ENCODE data around the gene CTIF.
A peak's percentile ranks its signal among the peaks of the same experiment; 100 is the strongest.

The CTIF gene

GRCh38 chr18:48728204-48728833 lies 189.5 kb downstream of the CTIF start:
- no CpG with 5 or more reads among the region's 6 CpGs for WGBS, 2 donors (ENCODE audit: extremely low coverage in 2 of 2, insufficient read length in 2 of 2, insufficient replicate concordance in 1 of 2)
- no peak overlapping the region for H3K4me2 ChIP-seq (ENCODE audit: insufficient read depth, low read length, poor library complexity, severe bottlenecking)
- no peak for DNase-seq (ENCODE audit: low spot score)
- no peak overlapping the region for H3K9ac ChIP-seq (ENCODE audit: low read depth, low read length, poor library complexity)
- H3K79me1 ChIP-seq (ENCODE audit: low read depth, low read length): no peaks in the 10 kb centered on the region
- H3K4me3 ChIP-seq (ENCODE audit: low read length in 2 of 2): no peak overlapping the region
- H3K23ac ChIP-seq (ENCODE audit: low read depth, low read length, poor library complexity): no peak overlapping the region
- no peak overlapping the region for H3K18ac ChIP-seq (ENCODE audit: low read length)
- H3K36me3 ChIP-seq (replicated peaks in 1 of 2; ENCODE audit: control insufficient read depth in 2 of 2, insufficient read depth in 2 of 2, low read length in 2 of 2): no peaks in the 10 kb centered on the region
- H2AFZ ChIP-seq (ENCODE audit: low read length): no peak overlapping the region
- no peak overlapping the region for H2AK5ac ChIP-seq (ENCODE audit: low read depth, low read length)
- H3K9me3 ChIP-seq (replicated peaks in 1 of 2; ENCODE audit: control insufficient read depth in 2 of 2, insufficient read depth in 1 of 2, low read depth in 1 of 2, low read length in 2 of 2): peaks cover 6 to 9% of the 10 kb centered on the region in 2 donors
- H3K27ac ChIP-seq (replicated peaks; ENCODE audit: low read length): no peak overlapping the region
- H4K8ac ChIP-seq (ENCODE audit: low read depth, low read length): no peak overlapping the region
- no peak overlapping the region for H3K14ac ChIP-seq (ENCODE audit: low read length)
- H2BK5ac ChIP-seq (ENCODE audit: low read length): no peak overlapping the region
- H4K91ac ChIP-seq (ENCODE audit: low read depth, low read length, poor library complexity): no peak overlapping the region
- no peak overlapping the region for H3K4ac ChIP-seq (ENCODE audit: low read length)
- H2BK12ac ChIP-seq (ENCODE audit: low read length): no peak overlapping the region
- peaks cover 3% of the 10 kb centered on the region in 2 donors for H3K4me1 ChIP-seq (ENCODE audit: control insufficient read depth in 2 of 2, insufficient read depth in 1 of 2, low read depth in 1 of 2, low read length in 2 of 2)
- H2BK15ac ChIP-seq (ENCODE audit: low read length): no peak overlapping the region
- H3K27me3 ChIP-seq (ENCODE audit: control insufficient read depth in 3 of 3, insufficient read depth in 3 of 3, low read depth in 1 of 3, low read length in 3 of 3): no peaks in the 10 kb centered on the region
- no peak overlapping the region for H2BK120ac ChIP-seq (ENCODE audit: low read depth, low read length)

DNA sequence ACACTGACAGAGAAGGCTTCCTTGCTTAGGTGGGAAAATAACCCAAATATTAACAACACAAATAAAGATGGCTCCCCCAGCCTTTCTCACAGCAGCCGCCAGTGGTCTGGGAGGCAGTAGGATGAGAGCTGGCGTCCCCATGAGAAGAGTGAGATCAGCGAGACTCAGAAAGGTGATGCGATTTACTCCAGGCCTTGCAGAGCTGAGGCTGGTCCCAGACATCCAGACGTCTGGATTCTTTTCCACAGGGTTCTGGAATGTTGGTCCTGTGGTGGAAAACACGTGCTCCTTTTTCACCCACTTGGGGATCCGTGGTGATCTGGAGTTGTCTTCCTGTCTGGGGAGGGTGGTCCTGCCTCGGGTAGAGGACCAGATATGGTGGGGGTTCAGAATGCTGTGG lies 190.6 kb downstream of the CTIF start:
- Histone ChIP-seq H2AFZ (ENCODE audit: low read length) (no peak overlapping the region), H3K9ac (ENCODE audit: low read depth, low read length, poor library complexity) (no peak overlapping the region), H2AK5ac (ENCODE audit: low read depth, low read length) (no peak overlapping the region), H4K8ac (ENCODE audit: low read depth, low read length) (no peak overlapping the region), H3K79me1 (ENCODE audit: low read depth, low read length) (no peaks in the 10 kb centered on the region), H3K9me3 (replicated peaks in 1 of 2; ENCODE audit: control insufficient read depth in 2 of 2, insufficient read depth in 1 of 2, low read depth in 1 of 2, low read length in 2 of 2) (peaks cover 6 to 9% of the 10 kb centered on the region in 2 donors), H2BK5ac (ENCODE audit: low read length) (no peak overlapping the region), H3K4ac (ENCODE audit: low read length) (no peak overlapping the region), H3K4me2 (ENCODE audit: insufficient read depth, low read length, poor library complexity, severe bottlenecking) (no peak overlapping the region), H3K18ac (ENCODE audit: low read length) (no peak overlapping the region), H3K36me3 (replicated peaks in 1 of 2; ENCODE audit: control insufficient read depth in 2 of 2, insufficient read depth in 2 of 2, low read length in 2 of 2) (no peaks in the 10 kb centered on the region), H3K27ac (replicated peaks; ENCODE audit: low read length) (no peak overlapping the region), H4K91ac (ENCODE audit: low read depth, low read length, poor library complexity) (no peak overlapping the region), H2BK12ac (ENCODE audit: low read length) (no peak overlapping the region), H3K14ac (ENCODE audit: low read length) (no peak overlapping the region), H3K4me1 (ENCODE audit: control insufficient read depth in 2 of 2, insufficient read depth in 1 of 2, low read depth in 1 of 2, low read length in 2 of 2) (peaks cover 8 to 9% of the 10 kb centered on the region in 2 donors), H2BK15ac (ENCODE audit: low read length) (no peak overlapping the region), H3K27me3 (ENCODE audit: control insufficient read depth in 3 of 3, insufficient read depth in 3 of 3, low read depth in 1 of 3, low read length in 3 of 3) (no peaks in the 10 kb centered on the region), H2BK120ac (ENCODE audit: low read depth, low read length) (no peak overlapping the region), H3K23ac (ENCODE audit: low read depth, low read length, poor library complexity) (no peak overlapping the region), H3K4me3 (ENCODE audit: low read length in 2 of 2) (no peak overlapping the region)
- no peak for DNase-seq (ENCODE audit: low spot score)
- no CpG with 5 or more reads among the region's 8 CpGs for WGBS, 2 donors (ENCODE audit: extremely low coverage in 2 of 2, insufficient read length in 2 of 2, insufficient replicate concordance in 1 of 2)

- Histone ChIP-seq H3K27ac (replicated peaks; ENCODE audit: low read length) (no peak overlapping the region), H3K27me3 (ENCODE audit: control insufficient read depth in 3 of 3, insufficient read depth in 3 of 3, low read depth in 1 of 3, low read length in 3 of 3) (no peaks in the 10 kb centered on the region), H3K4me3 (ENCODE audit: low read length in 2 of 2) (no peak overlapping the region), H4K8ac (ENCODE audit: low read depth, low read length) (no peak overlapping the region), H2BK15ac (ENCODE audit: low read length) (no peak overlapping the region), H2AFZ (ENCODE audit: low read length) (no peak overlapping the region), H3K36me3 (replicated peaks in 1 of 2; ENCODE audit: control insufficient read depth in 2 of 2, insufficient read depth in 2 of 2, low read length in 2 of 2) (no peaks in the 10 kb centered on the region), H3K9me3 (replicated peaks in 1 of 2; ENCODE audit: control insufficient read depth in 2 of 2, insufficient read depth in 1 of 2, low read depth in 1 of 2, low read length in 2 of 2) (peaks cover 6 to 9% of the 10 kb centered on the region in 2 donors), H3K4me1 (ENCODE audit: control insufficient read depth in 2 of 2, insufficient read depth in 1 of 2, low read depth in 1 of 2, low read length in 2 of 2) (peaks cover 9 to 12% of the 10 kb centered on the region in 2 donors), H3K79me1 (ENCODE audit: low read depth, low read length) (no peaks in the 10 kb centered on the region), H3K9ac (ENCODE audit: low read depth, low read length, poor library complexity) (no peak overlapping the region), H3K18ac (ENCODE audit: low read length) (peak overlapping the region; percentile 32), H3K4ac (ENCODE audit: low read length) (no peak overlapping the region), H2AK5ac (ENCODE audit: low read depth, low read length) (no peak overlapping the region), H4K91ac (ENCODE audit: low read depth, low read length, poor library complexity) (no peak overlapping the region), H2BK120ac (ENCODE audit: low read depth, low read length) (no peak overlapping the region), H3K23ac (ENCODE audit: low read depth, low read length, poor library complexity) (no peak overlapping the region), H2BK5ac (ENCODE audit: low read length) (no peak overlapping the region), H3K14ac (ENCODE audit: low read length) (peak overlapping the region; percentile 49), H3K4me2 (ENCODE audit: insufficient read depth, low read length, poor library complexity, severe bottlenecking) (no peak overlapping the region), H2BK12ac (ENCODE audit: low read length) (no peak overlapping the region)
- WGBS, 2 donors (ENCODE audit: extremely low coverage in 2 of 2, insufficient read length in 2 of 2, insufficient replicate concordance in 1 of 2): no CpG with 5 or more reads among the region's 12 CpGs
- DNase-seq (ENCODE audit: low spot score): no peak
Observed at GRCh38 chr18:48730010-48730409, 191.2 kb downstream of the CTIF start.

GRCh38 chr18:48732767-48733424 lies 194.1 kb downstream of the CTIF start:
- H2AK5ac ChIP-seq (ENCODE audit: low read depth, low read length): peak overlapping the region; percentile 56
- H3K27ac ChIP-seq (replicated peaks; ENCODE audit: low read length): no peak overlapping the region
- WGBS, 2 donors (ENCODE audit: extremely low coverage in 2 of 2, insufficient read length in 2 of 2, insufficient replicate concordance in 1 of 2): no CpG with 5 or more reads among the region's 11 CpGs

More at GRCh38 chr18:48732767-48733424, 194.1 kb downstream of the CTIF start:
- H3K4me2 ChIP-seq (ENCODE audit: insufficient read depth, low read length, poor library complexity, severe bottlenecking): no peak overlapping the region
- H2BK15ac ChIP-seq (ENCODE audit: low read length): no peak overlapping the region
- peaks cover 9 to 21% of the 10 kb centered on the region in 2 donors for H3K4me1 ChIP-seq (ENCODE audit: control insufficient read depth in 2 of 2, insufficient read depth in 1 of 2, low read depth in 1 of 2, low read length in 2 of 2)
- H2BK5ac ChIP-seq (ENCODE audit: low read length): no peak overlapping the region
- no peak overlapping the region for H2AFZ ChIP-seq (ENCODE audit: low read length)
- no peak overlapping the region for H3K9ac ChIP-seq (ENCODE audit: low read depth, low read length, poor library complexity)
- H3K9me3 ChIP-seq (replicated peaks in 1 of 2; ENCODE audit: control insufficient read depth in 2 of 2, insufficient read depth in 1 of 2, low read depth in 1 of 2, low read length in 2 of 2): no peaks in the 10 kb centered on the region
- no peak for DNase-seq (ENCODE audit: low spot score)
- H3K4me3 ChIP-seq (ENCODE audit: low read length in 2 of 2): no peak overlapping the region
- no peak overlapping the region for H3K23ac ChIP-seq (ENCODE audit: low read depth, low read length, poor library complexity)
- no peak overlapping the region for H2BK12ac ChIP-seq (ENCODE audit: low read length)
- H4K91ac ChIP-seq (ENCODE audit: low read depth, low read length, poor library complexity): no peak overlapping the region
- H3K36me3 ChIP-seq (replicated peaks in 1 of 2; ENCODE audit: control insufficient read depth in 2 of 2, insufficient read depth in 2 of 2, low read length in 2 of 2): no peaks in the 10 kb centered on the region
- H3K18ac ChIP-seq (ENCODE audit: low read length): peak overlapping the region; percentile 59
- H2BK120ac ChIP-seq (ENCODE audit: low read depth, low read length): no peak overlapping the region
- H3K79me1 ChIP-seq (ENCODE audit: low read depth, low read length): no peaks in the 10 kb centered on the region
- peak overlapping the region; percentile 59 for H3K14ac ChIP-seq (ENCODE audit: low read length)
- H4K8ac ChIP-seq (ENCODE audit: low read depth, low read length): no peak overlapping the region
- H3K4ac ChIP-seq (ENCODE audit: low read length): no peak overlapping the region
- H3K27me3 ChIP-seq (ENCODE audit: control insufficient read depth in 3 of 3, insufficient read depth in 3 of 3, low read depth in 1 of 3, low read length in 3 of 3): no peaks in the 10 kb centered on the region
